ENCODE data around the gene UBL7.

The UBL7 gene

GRCh38 chr15:74438721-74439316 lies 22.1 kb downstream of the UBL7 start:
- no peak for FAIRE-seq

- FAIRE-seq, result no peak
Measured at GRCh38 chr15:74438206-74438605, 22.8 kb downstream of the UBL7 start.

GRCh38 chr15:74434263-74435136 lies 26.5 kb downstream of the UBL7 start:
- no peak for FAIRE-seq

GRCh38 chr15:74433592-74434262 lies 27.2 kb downstream of the UBL7 start, which contains the start of gene SEMA7A:
SEMA7A (minus strand) TSS chr15:74433958; CDS start chr15:74433918, 40 bp downstream.
- no peak for FAIRE-seq

- no peak for FAIRE-seq
Measured at GRCh38 chr15:74432968-74433591, 27.9 kb downstream of the UBL7 start.

GRCh38 chr15:74432271-74432967 lies 28.5 kb downstream of the UBL7 start:
- FAIRE-seq, result no peak

GRCh38 chr15:74431645-74432044 lies 29.3 kb downstream of the UBL7 start:
- no peak for FAIRE-seq

- no peak for FAIRE-seq
Measured at GRCh38 chr15:74431116-74431515, 29.8 kb downstream of the UBL7 start.

- no peak for FAIRE-seq
Measured at GRCh38 chr15:74430510-74430951, 30.4 kb downstream of the UBL7 start.

GRCh38 chr15:74429781-74430400 lies 31.1 kb downstream of the UBL7 start:
- FAIRE-seq, result no peak

- FAIRE-seq, result no peak
Measured at GRCh38 chr15:74428970-74429780, 31.8 kb downstream of the UBL7 start.

- FAIRE-seq, result no peak
Measured at GRCh38 chr15:74428442-74428787, 32.5 kb downstream of the UBL7 start.

GRCh38 chr15:74427607-74428441 lies 33.1 kb downstream of the UBL7 start:
- FAIRE-seq, result no peak

- FAIRE-seq, result no peak
Measured at GRCh38 chr15:74426404-74427281, 34.3 kb downstream of the UBL7 start.

GRCh38 chr15:74425630-74426029 lies 35.3 kb downstream of the UBL7 start:
- FAIRE-seq, result no peak

- no peak for FAIRE-seq
Measured at GRCh38 chr15:74424901-74425528, 35.9 kb downstream of the UBL7 start.

- no peak for FAIRE-seq
Measured at GRCh38 chr15:74423431-74424257, 37.3 kb downstream of the UBL7 start.
